Uterus (tissue), 4 donors: ENCODE data around the gene ZNF579. TPM values are rescaled to one million over a fixed set of nuclear protein-coding genes. Genes with fewer than 3 reads are reported as not detected.
"Not testable (repeated sequence)": the region's sequence is repeated elsewhere in the genome, so short reads cannot be mapped to it uniquely, and the experiment has no call there.

Experiments
- DNase-seq, 2 donors: peaks; one replicate each; pipeline ENCODE4 v3.0.0-alpha.2; 2019 to 2020
- H3K27ac ChIP-seq, 2 donors: fragments of 200-600 bp; sonication (generic); 1 replicate in 1 of 2; 2 replicates in 1 of 2; pipeline ENCODE4 v1.5.1; 2016 to 2018
- H3K27me3 ChIP-seq, 2 donors: fragments of 200-600 bp; sonication (generic); one replicate each; pipeline ENCODE4 v1.5.1; 2018 to 2019; ENCODE audit warnings: control low read depth in 1 of 2
- H3K36me3 ChIP-seq, 2 donors: fragments of 200-600 bp; sonication (generic); one replicate each; pipeline ENCODE4 v1.5.1; 2019; ENCODE audit warnings: control low read depth in 1 of 2
- H3K4me1 ChIP-seq, 2 donors: fragments of 200-600 bp; sonication (generic); one replicate each; pipeline ENCODE4 v1.5.1; 2018 to 2019; ENCODE audit warnings: control low read depth in 1 of 2
- H3K4me3 ChIP-seq, 2 donors: fragments of 200-600 bp; sonication (generic); 1 replicate in 1 of 2; 2 replicates in 1 of 2; pipeline ENCODE4 v1.5.1; 2018 to 2019; ENCODE audit warnings: mild to moderate bottlenecking in 1 of 2
- H3K9me3 ChIP-seq, 2 donors: fragments of 200-600 bp; sonication (generic); one replicate each; pipeline ENCODE4 v1.5.1; 2019; ENCODE audit warnings: control low read depth in 1 of 2
- POLR2A ChIP-seq, 2 donors: fragments of 450-650 bp; IDR thresholded peaks; one replicate each; pipeline ENCODE4 v1.6.1; 2016; ENCODE audit warnings: antibody characterized with exemption in 2 of 2, mild to moderate bottlenecking in 1 of 2, moderate library complexity in 1 of 2
- intact Hi-C: fragments of 100-400 bp; cut with DNase I; formaldehyde crosslinking; loops from one replicate; pipeline ENCODE4 v1.15.1; 2023; ENCODE audit warnings: low total_unique reads
- total RNA-seq, 4 donors: library from RNA; depleted of rRNA in 3 of 4; stranded (reverse); fragments of >200 nt in 3 of 4; gene quantifications; one replicate each; pipeline versions ENCODE4 v1.1.0 to v1.2.4, GENCODE V29; 2014 to 2023
- TF ChIP-seq, protein P1 (sequence below), 4 experiments: fragments of 200-600 bp in 2 of 4; fragments of 450-650 bp in 2 of 4; sonication (generic) in 2 of 4; IDR thresholded peaks; one replicate each; pipeline ENCODE4 v1.5.1; 2016 to 2019; ENCODE audit warnings: antibody characterized with exemption in 4 of 4, mild to moderate bottlenecking in 2 of 4, moderate library complexity in 1 of 4
- donor health status: DM: yes; HTN: yes; CAD: no.

Gene ZNF579
- total RNA-seq, 4 donors from 2014 or later, result 4.4 to 21.9 TPM; not detected in 2

DNA sequence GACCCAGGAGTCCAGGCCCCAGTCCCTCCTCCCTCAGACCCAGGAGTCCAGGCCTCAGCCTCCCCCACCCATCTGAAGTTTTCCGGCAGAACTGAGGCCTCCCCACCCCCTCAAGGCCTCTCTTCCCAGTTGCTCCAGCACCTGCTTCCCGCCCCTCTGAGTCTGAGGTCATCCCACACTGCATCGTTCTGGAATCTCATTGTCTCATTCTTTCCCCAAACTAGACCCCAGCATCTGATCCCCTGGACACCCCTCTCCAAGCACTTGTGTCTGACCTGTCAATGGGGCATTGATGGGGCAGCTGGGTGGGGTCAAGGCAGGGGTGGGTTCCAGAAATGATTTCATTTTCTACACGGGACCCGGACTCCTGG lies 42.9 kb downstream of the ZNF579 start:
- Histone ChIP-seq H3K27me3 (no peaks in the 10 kb centered on the region), H3K27ac (no peak overlapping the region), H3K4me3 (no peak overlapping the region), H3K4me1 (no peaks in the 10 kb centered on the region), H3K9me3 (no peaks in the 10 kb centered on the region), H3K36me3 (no peaks in the 10 kb centered on the region)
- intact Hi-C loops, result no loop called here
- no peak for TF ChIP-seq POLR2A (IDR thresholded peaks at IDR 0.05)
- TF ChIP-seq, protein P1, sequence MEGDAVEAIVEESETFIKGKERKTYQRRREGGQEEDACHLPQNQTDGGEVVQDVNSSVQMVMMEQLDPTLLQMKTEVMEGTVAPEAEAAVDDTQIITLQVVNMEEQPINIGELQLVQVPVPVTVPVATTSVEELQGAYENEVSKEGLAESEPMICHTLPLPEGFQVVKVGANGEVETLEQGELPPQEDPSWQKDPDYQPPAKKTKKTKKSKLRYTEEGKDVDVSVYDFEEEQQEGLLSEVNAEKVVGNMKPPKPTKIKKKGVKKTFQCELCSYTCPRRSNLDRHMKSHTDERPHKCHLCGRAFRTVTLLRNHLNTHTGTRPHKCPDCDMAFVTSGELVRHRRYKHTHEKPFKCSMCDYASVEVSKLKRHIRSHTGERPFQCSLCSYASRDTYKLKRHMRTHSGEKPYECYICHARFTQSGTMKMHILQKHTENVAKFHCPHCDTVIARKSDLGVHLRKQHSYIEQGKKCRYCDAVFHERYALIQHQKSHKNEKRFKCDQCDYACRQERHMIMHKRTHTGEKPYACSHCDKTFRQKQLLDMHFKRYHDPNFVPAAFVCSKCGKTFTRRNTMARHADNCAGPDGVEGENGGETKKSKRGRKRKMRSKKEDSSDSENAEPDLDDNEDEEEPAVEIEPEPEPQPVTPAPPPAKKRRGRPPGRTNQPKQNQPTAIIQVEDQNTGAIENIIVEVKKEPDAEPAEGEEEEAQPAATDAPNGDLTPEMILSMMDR (IDR thresholded peaks at IDR 0.05), result no peak
- no peak for DNase-seq

DNA sequence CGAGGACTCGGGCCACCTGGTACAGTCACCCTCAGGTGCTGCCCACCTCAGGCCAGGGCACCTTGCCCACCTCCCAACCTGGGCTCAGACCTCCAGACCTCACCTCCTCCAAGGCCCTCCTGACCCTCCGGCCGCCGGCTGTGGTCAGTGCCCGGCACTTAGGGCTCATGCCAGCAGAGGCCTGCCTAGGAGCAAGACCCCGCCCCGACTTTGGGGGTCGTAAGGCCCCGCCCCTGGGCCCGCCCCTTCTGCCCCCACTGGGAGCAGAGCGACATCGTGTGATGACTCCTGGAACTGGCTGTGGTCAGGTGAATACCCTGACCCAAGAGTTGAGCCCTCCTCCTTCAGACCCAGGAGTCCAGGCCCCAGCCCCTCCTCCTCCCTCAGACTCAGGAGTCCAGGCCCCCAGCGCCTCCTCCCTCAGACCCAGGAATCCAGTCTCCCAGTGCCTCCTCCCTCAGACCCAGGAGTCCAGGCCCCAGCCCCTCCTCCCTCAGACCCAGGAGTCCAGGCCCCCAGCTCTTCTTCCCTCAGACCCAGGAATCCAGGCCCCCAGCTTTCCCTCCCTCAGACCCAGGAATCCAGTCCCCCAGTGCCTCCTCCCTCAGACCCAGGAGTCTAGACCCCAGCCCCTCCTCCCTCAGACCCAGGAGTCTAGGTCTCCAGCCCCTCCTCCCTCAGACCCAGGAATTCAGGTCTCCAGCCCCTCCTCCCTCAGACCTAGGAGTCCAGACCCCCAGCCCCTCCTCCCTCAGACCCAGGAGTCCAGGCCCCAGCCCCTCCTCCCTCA lies 43.5 kb downstream of the ZNF579 start, which contains the start of gene SBK2:
Gene SBK2 (minus strand): TSS at position 183 of the 790 bp plus-strand sequence. CDS start 839 bp downstream, outside the sequence.
- DNase-seq, result no peak
- H3K9me3 ChIP-seq, result no peaks in the 10 kb centered on the region
- H3K27ac ChIP-seq, result no peak within 1 kb of the TSS
- no peaks in the 10 kb centered on the region for H3K4me1 ChIP-seq
- intact Hi-C loops, result no loop called here
- no peaks in the 10 kb centered on the region for H3K27me3 ChIP-seq
- TF ChIP-seq, protein P1 (IDR thresholded peaks at IDR 0.05), result no peak
- TF ChIP-seq POLR2A (IDR thresholded peaks at IDR 0.05), result no peak
- H3K4me3 ChIP-seq, result no peak within 1 kb of the TSS
- no peaks in the 10 kb centered on the region for H3K36me3 ChIP-seq

DNA sequence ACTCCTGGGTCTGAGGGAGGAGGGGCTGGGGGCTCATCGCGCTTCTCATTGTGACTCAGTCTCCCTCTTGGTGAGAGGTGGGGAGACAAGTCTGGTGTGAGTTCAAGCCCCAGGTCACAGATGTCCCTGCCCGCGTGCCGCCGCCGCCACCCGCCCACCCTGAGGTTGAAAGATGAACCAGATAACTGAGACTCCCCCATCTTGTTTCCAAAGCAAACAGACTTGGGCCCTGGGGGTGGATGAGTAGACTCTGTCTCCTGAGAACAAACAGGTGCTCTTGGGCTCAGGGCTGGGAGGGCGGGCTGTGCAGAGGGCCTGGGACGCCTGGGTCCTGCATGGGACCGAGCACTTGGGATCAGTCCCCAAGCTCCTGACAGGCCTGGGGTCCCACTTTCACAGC lies 44.3 kb downstream of the ZNF579 start:
- no peak overlapping the region for H3K27ac ChIP-seq
- intact Hi-C loops, result no loop called here
- no peaks in the 10 kb centered on the region for H3K27me3 ChIP-seq
- DNase-seq, result no peak
- TF ChIP-seq POLR2A (IDR thresholded peaks at IDR 0.05), result no peak
- TF ChIP-seq, protein P1 (IDR thresholded peaks at IDR 0.05), result no peak
- no peaks in the 10 kb centered on the region for H3K4me1 ChIP-seq
- H3K9me3 ChIP-seq, result no peaks in the 10 kb centered on the region
- no peaks in the 10 kb centered on the region for H3K36me3 ChIP-seq
- H3K4me3 ChIP-seq, result no peak overlapping the region

DNA sequence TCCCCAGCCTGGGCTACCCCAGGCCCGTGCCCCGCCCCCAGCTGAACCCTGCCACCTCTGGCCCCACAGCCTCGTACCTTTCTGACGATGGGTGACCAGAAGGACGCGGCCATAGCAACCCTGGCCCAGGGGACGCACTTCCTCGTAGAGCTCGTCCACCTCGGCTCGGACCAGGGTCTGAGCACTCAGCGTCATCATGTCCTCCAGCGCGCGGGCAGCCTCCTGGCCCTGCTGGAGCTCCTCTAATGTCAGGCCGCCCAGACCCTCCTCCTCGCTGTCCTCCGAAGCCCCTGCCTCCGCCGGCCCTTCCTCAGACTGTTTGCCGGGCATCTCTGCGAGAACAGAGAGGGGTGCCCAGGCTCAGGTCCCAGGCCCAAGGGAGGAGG lies 44.7 kb downstream of the ZNF579 start:
- Histone ChIP-seq H3K9me3 (no peaks in the 10 kb centered on the region), H3K4me1 (no peaks in the 10 kb centered on the region), H3K4me3 (no peak overlapping the region), H3K27ac (no peak overlapping the region), H3K36me3 (no peaks in the 10 kb centered on the region), H3K27me3 (no peaks in the 10 kb centered on the region)
- TF ChIP-seq, protein P1 (IDR thresholded peaks at IDR 0.05), result no peak
- no peak for TF ChIP-seq POLR2A (IDR thresholded peaks at IDR 0.05)
- DNase-seq, result no peak
- intact Hi-C loops, result no loop called here

DNA sequence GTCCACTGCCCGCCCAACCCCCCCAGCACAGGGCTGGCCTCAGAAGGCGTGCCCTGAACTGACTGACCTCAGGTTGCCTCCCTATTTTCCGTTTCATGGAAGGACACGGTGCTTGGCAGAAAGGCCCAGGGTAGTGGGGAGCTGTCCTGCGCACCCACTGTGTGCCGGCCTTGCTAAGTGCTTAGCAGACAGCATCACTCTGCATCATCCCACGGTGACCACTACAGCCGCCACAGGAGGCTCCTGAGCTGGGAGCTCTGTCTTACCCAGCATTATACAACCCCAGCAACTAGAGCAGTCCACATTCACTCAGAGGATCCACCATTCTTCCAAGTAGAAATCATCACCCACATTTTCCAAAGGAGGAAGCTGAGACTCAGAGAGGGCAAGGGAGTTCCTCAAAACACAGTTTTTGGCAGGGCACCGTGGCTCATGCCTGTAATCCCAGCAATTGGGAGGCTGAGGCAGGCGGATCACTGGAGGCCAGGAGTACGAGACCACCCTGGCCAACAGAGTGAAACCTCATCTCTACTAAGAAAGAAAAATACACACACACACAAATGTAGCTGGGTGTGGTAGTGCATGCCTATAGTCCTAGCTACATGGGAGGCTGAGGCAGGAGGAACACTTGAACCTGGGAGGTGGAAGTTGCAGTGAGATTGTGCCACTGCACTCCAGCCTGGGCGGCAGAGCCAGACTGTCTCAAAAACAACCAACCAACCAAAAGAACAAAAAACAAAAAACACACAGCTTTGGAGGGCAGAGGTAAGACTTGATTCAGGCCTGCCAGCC lies 45.3 kb downstream of the ZNF579 start:
- H3K36me3 ChIP-seq, result no peaks in the 10 kb centered on the region
- intact Hi-C loops, result no loop called here
- no peaks in the 10 kb centered on the region for H3K27me3 ChIP-seq
- TF ChIP-seq, protein P1 (IDR thresholded peaks at IDR 0.05), result no peak
- no peak for TF ChIP-seq POLR2A (IDR thresholded peaks at IDR 0.05)
- H3K9me3 ChIP-seq, result no peaks in the 10 kb centered on the region
- H3K4me1 ChIP-seq, result no peaks in the 10 kb centered on the region
- DNase-seq, result no peak
- H3K4me3 ChIP-seq, result no peak overlapping the region
- H3K27ac ChIP-seq, result no peak overlapping the region

DNA sequence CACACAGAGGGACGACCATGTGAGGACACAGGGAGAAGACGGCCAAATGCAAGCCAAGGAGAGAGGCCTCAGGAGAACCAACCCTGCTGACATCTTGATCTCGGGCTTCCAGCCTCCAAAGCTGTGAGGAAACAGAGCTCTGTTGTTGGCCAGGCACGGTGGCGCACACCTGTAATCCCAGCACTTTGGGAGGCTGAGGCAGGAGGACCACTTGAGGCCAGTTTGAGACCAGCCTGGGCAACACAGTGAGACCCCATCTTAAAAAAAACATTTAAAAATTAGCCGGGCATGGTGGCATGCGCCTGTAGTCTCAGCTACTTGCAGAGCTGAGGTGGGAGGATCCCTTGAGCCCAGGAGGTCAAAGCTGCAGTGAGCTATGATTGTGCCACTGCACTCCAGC lies 46.4 kb downstream of the ZNF579 start:
- intact Hi-C loops, H3K27ac ChIP-seq, H3K4me3 ChIP-seq, H3K36me3 ChIP-seq, H3K27me3 ChIP-seq, H3K9me3 ChIP-seq, H3K4me1 ChIP-seq, DNase-seq: not testable (repeated sequence)
